Measurements from ENCODE around the gene C1orf198.

C1orf198 gene

DNA sequence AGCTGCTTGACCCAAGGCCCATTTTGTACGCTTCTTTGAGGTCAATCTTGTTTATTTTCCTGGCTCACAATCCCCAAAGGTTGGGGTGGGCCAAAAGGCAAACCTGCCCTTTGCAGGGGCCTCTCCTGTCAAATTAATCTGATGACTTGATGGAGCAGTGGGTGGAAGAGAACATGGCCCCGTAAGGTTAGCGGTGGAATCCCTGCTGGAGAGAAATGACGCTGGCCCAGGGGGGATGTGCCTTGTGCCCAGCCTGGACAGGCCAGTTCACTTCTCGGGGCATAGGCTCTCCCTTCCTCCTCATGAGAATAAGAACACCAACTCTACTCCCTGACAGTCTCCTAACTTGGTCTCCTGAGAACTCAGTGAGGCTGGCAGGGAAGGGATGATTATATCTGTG is 40.5 kb downstream of the C1orf198 start:
- H3K4me3 ChIP-seq (ENCODE audit: low read depth, low read length): no peak overlapping the region
- TF ChIP-seq, protein P1, sequence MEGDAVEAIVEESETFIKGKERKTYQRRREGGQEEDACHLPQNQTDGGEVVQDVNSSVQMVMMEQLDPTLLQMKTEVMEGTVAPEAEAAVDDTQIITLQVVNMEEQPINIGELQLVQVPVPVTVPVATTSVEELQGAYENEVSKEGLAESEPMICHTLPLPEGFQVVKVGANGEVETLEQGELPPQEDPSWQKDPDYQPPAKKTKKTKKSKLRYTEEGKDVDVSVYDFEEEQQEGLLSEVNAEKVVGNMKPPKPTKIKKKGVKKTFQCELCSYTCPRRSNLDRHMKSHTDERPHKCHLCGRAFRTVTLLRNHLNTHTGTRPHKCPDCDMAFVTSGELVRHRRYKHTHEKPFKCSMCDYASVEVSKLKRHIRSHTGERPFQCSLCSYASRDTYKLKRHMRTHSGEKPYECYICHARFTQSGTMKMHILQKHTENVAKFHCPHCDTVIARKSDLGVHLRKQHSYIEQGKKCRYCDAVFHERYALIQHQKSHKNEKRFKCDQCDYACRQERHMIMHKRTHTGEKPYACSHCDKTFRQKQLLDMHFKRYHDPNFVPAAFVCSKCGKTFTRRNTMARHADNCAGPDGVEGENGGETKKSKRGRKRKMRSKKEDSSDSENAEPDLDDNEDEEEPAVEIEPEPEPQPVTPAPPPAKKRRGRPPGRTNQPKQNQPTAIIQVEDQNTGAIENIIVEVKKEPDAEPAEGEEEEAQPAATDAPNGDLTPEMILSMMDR (IDR thresholded peaks at IDR 0.05; ENCODE audit: insufficient read depth, low read depth, low read length, missing control alignments): no peak
- no peak for DNase-seq (ENCODE audit: low read depth)

DNA sequence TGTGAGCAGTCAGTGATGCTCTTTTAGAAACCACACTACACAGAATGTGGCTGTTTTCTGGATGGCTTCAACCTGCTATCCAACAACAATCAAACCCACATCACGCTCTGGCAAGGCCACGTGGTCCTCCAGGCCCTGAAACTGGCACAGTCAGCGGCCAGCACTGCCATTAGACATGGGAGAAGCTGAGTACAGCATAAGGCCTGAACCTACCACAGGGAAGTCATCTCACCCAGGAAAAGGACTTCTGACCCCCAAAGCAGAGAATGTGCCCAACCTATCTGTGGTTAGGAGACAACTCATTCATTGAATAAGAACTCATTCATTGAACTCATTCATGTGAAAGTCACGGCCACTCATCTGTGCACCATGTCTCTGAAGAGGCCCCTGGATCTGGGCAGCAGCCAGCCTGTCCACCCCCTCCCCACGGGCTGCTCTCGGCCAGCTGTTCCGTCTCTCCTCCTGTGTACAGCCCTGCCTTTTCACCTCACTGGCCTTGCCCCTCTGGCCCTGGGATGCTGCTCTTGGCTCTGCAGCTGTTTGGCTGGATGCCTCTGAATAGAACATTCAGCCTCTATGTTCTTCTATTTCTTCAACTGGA is 41.1 kb downstream of the C1orf198 start:
- no peak overlapping the region for H3K4me3 ChIP-seq (ENCODE audit: low read depth, low read length)
- no peak for DNase-seq (ENCODE audit: low read depth)
- TF ChIP-seq, protein P1 (IDR thresholded peaks at IDR 0.05; ENCODE audit: insufficient read depth, low read depth, low read length, missing control alignments): no peak

DNA sequence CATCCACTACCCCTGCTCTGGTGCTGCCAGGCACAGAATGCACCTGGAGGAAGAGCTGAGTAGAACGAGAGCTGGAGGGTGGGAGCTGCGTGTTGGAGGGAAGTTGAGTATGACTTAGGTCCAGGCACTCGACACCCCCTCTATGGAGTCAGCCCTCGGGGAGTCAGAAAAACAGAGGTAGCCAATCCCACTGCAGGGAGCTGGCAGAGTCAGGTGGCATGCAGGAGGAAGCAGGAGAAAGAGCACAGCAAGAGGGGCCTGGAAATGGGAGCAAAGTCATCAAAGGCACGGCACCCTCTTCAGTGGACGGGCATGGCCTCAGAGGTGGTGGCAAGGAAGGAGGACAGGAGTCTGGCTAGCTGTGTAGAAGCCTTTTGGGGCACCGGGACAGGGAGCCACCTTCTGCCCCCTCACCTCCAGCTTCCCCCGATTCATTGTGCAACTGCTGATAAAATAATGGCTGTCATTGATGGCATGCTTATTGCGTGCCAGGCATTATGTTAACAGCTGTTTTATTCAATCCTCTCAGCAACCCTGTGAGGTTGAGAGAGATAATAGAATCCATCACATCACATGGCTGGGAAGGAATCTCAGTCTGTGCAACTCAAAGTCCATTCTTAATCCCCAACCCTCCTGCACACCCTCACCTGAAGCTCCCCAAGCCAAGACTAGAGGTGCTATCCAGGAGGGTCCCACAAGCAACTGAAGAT is 42.0 kb downstream of the C1orf198 start:
- DNase-seq (ENCODE audit: low read depth): no peak
- no peak overlapping the region for H3K4me3 ChIP-seq (ENCODE audit: low read depth, low read length)
- TF ChIP-seq, protein P1 (IDR thresholded peaks at IDR 0.05; ENCODE audit: insufficient read depth, low read depth, low read length, missing control alignments): no peak

DNA sequence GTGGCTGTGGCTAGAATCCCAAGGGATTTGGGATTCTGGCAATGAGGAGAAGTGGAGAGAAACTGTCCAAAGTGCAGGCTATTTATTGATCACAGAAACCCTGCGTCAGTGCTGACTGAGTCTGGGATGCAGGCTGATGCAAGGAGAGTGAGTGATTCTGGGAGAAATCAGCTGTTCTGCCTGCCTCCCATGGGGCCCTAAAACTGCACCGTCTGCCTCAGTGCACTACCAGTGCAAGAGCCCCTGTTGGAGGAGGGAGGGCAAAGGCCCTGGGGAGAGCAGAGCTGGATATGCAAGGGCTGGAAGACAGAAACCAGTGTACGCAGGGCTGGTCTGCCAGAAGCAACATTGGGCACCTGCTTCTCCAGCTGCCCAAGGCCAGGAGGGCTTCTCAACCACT is 42.6 kb downstream of the C1orf198 start:
- DNase-seq (ENCODE audit: low read depth): no peak
- no peak overlapping the region for H3K4me3 ChIP-seq (ENCODE audit: low read depth, low read length)
- TF ChIP-seq, protein P1 (IDR thresholded peaks at IDR 0.05; ENCODE audit: insufficient read depth, low read depth, low read length, missing control alignments): no peak

DNA sequence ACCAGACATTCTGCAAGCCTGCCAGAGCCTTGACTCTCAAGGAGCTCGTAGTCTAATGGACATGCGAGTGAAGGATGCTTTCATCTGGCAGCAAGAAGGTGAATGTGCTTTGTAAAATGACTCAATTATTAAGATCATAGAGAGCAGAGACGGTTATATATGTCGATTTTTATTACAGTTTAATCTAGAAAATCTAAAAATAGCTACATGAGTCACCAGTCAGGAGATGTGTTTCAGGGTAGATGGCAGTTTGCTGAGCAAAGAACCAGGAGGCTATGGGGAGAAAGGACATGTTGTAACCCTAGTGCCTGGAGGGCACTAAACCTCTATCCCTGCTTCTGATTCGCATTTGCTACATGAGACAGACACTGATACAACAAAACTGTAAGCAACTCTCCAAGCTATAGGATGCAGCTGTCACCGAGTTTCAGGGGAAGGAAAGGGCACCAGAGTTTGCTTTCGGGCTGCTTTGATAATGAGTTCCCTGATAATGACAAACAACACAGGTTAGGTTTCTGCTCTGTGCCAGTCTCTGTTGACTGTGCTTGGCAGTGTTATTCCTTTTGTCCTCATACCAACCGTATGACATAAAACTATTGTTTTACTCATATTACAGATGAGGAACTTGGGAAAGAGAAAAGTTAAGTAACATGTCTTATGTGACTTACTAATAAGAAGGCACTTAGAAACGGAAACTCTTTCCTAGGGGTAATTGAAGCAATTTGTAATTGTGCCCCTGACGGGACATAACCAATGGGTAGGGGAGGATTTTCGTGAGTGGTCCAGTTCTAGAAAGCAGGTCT is 43.2 kb downstream of the C1orf198 start:
- DNase-seq (ENCODE audit: low read depth): no peak
- H3K4me3 ChIP-seq (ENCODE audit: low read depth, low read length): no peak overlapping the region
- TF ChIP-seq, protein P1 (IDR thresholded peaks at IDR 0.05; ENCODE audit: insufficient read depth, low read depth, low read length, missing control alignments): no peak

DNA sequence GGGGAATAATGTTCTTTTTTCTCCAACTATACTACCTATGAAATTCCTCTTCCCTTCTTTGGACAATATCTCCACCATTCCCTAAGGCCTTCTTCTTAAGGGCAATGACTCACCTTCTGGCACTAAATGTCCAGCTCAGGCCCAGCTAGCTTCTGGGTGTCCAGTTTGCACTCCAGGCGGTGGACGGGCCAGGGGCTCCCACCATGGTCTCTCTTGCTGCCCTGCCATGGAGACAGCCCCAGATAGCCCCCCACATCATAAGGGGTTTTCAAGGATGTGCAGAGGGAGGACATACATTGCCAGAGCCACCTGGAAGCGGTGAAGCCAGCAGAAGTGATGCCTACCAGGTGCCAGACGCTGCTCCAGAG is 43.8 kb downstream of the C1orf198 start:
- DNase-seq (ENCODE audit: low read depth): no peak
- TF ChIP-seq, protein P1 (IDR thresholded peaks at IDR 0.05; ENCODE audit: insufficient read depth, low read depth, low read length, missing control alignments): no peak
- H3K4me3 ChIP-seq (ENCODE audit: low read depth, low read length): no peak overlapping the region
